Lung (tissue), 12 donors: Measurements from ENCODE around the gene ARMC2. TPM values are rescaled to one million over a fixed set of nuclear protein-coding genes. Genes with fewer than 3 reads are reported as not detected.
"Not testable (repeated sequence)": the region's sequence is repeated elsewhere in the genome, so short reads cannot be mapped to it uniquely, and the experiment has no call there.

Experiments
- ATAC-seq: fragments of 200-7000 bp; cut with Tn5 transposase; one replicate; pipeline ENCODE4 v1.9.1; 2020; ENCODE audit warnings: moderate number of reproducible peaks; ENCODE audit not compliant: insufficient read depth, low FRiP score
- DNase-seq, 3 donors: peaks; one replicate each; pipeline ENCODE4 v3.0.0-alpha.2; 2013 to 2017
- H3K27ac ChIP-seq, 2 donors: one replicate each; pipeline ENCODE4 v1.5.1; 2013; ENCODE audit warnings: mild to moderate bottlenecking in 2 of 2, moderate library complexity in 2 of 2, control low read depth in 1 of 2, inconsistent platforms in 1 of 2, low read depth in 1 of 2, low read length in 1 of 2
- H3K27me3 ChIP-seq, 3 donors: one replicate each; pipeline ENCODE4 v1.5.1; 2013; ENCODE audit warnings: low read length in 2 of 3; ENCODE audit not compliant: control insufficient read depth in 3 of 3, insufficient read depth in 3 of 3
- H3K36me3 ChIP-seq, 4 donors: one replicate each; pipeline ENCODE4 v1.5.1; 2013; ENCODE audit warnings: low read length in 4 of 4, mild to moderate bottlenecking in 1 of 4, moderate library complexity in 1 of 4; ENCODE audit not compliant: control insufficient read depth in 4 of 4, insufficient read depth in 4 of 4
- H3K4me1 ChIP-seq, 5 donors: one replicate each; pipeline ENCODE4 v1.5.1; 2013; ENCODE audit warnings: low read length in 5 of 5, mild to moderate bottlenecking in 2 of 5, moderate library complexity in 1 of 5; ENCODE audit not compliant: control insufficient read depth in 5 of 5, insufficient read depth in 5 of 5
- H3K4me3 ChIP-seq: one replicate; pipeline ENCODE4 v1.5.1; 2013; ENCODE audit warnings: mild to moderate bottlenecking, control low read depth, moderate library complexity
- H3K9ac ChIP-seq, 2 donors: one replicate each; pipeline ENCODE4 v1.5.1; 2013; ENCODE audit warnings: low read length in 2 of 2, control low read depth in 1 of 2; ENCODE audit not compliant: insufficient read depth in 1 of 2
- H3K9me3 ChIP-seq, 4 donors: one replicate each; pipeline ENCODE4 v1.5.1; 2013; ENCODE audit warnings: low read length in 3 of 4, mild to moderate bottlenecking in 1 of 4, moderate library complexity in 1 of 4; ENCODE audit not compliant: control insufficient read depth in 4 of 4, insufficient read depth in 3 of 4
- CTCF ChIP-seq: IDR thresholded peaks from 2 replicates; pipeline ENCODE4 v1.5.1; 2012; ENCODE audit warnings: mild to moderate bottlenecking; ENCODE audit errors: control extremely low read depth, extremely low read depth
- WGBS, 2 donors: extraction: QIAGEN DNeasy Blood & Tissue Kit; methylation state at CpG; one replicate each; pipeline ENCODE4 v1.1.7; 2013; 5-methylcytosine and 5-hydroxymethylcytosine counted together
- polyA plus RNA-seq, 2 donors: library from polyadenylated mRNA; stranded (reverse); fragments of 200-250 nt; gene quantifications; one replicate each; pipeline ENCODE4 v1.2.1, GENCODE V29; 2013
- total RNA-seq, 2 donors: library from RNA; depleted of rRNA in 1 of 2; stranded (reverse); fragments of >200 nt in 1 of 2; gene quantifications; one replicate each; pipeline ENCODE4 v1.2.1, GENCODE V29; 2014 to 2021
- donor health status: control.
- donor health status: control.
- donor health status: Bipolar disorder and iron deficiency.
- donor health status: healthy.
- donor health status: DM: yes; HTN: yes; CAD: no.

ARMC2 gene
- total and polyA plus RNA-seq, 4 donors, result 2.9 to 16.5 (median 7.4) TPM

DNA sequence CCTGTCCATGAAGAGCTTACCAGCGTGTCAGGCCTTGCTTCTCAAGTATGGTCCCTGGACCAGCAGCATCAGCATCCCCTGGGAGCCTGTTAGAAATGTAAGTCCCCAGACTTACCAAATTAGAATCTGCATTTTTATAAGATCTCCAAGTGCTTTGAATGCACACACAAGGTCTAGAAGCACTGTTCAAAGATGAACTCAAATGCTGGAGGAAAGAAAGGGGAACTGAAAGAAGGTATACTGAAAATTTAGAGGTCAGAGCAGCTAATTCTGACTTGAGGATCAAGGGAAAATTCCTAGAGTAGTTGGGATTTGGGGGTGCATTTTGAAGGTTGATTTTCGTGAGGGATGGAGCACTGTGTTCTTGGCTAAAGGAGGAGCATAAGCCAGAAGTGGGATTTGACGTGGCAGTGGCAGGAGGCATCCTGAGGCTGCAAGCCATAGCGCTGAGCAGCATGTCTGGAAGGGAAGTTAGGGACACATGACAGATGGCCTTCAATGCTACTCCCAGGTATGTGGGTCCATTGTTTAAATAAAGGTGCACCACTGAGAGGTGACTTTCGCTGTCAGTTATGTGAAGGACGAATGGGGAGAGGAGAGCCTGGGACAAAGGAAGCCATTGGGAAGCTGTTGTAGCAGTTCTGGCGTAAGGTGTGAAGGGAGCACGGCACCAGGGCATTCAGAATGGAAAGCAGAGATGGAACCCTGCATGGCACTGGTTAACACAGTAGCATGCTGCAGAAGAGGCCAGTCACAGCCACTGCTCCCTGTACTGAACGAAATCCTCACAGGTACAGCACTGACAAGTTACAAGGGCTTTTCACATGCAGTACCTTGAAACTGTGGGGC lies 36.2 kb downstream of the ARMC2 start:
- WGBS, 2 donors, result 92% methylated on average over 9 of the region's 9 CpGs
- no peak for DNase-seq
- Histone ChIP-seq H3K9ac (no peak overlapping the region), H3K4me1 (no peaks in the 10 kb centered on the region), H3K9me3 (no peaks in the 10 kb centered on the region), H3K36me3 (peaks cover 0 to 16% (median 5%) of the 10 kb centered on the region in 4 donors), H3K27me3 (no peaks in the 10 kb centered on the region), H3K4me3 (no peak overlapping the region), H3K27ac (no peak overlapping the region)
- ATAC-seq, result no peak
- no peak for TF ChIP-seq CTCF

GRCh38 chr6:108888052-108888451 lies 39.8 kb downstream of the ARMC2 start:
- no peak for TF ChIP-seq CTCF
- ATAC-seq (no peak), DNase-seq (no peak)
- peaks cover 0 to 3% (median under 1%) of the 10 kb centered on the region in 4 donors for H3K36me3 ChIP-seq
- no peak overlapping the region for H3K4me3 ChIP-seq
- no peaks in the 10 kb centered on the region for H3K27me3 ChIP-seq
- no peaks in the 10 kb centered on the region for H3K4me1 ChIP-seq
- no peak overlapping the region for H3K9ac ChIP-seq
- no peak overlapping the region for H3K27ac ChIP-seq
- WGBS, 2 donors, result 91 to 95% methylated on average over 6 of the region's 6 CpGs
- no peaks in the 10 kb centered on the region for H3K9me3 ChIP-seq

GRCh38 chr6:108888745-108889144 lies 40.5 kb downstream of the ARMC2 start:
- 78 to 85% methylated on average over 2 of the region's 2 CpGs for WGBS, 2 donors
- Histone ChIP-seq H3K27me3 (no peaks in the 10 kb centered on the region), H3K4me1 (peaks cover 0 to 3% (median 0%) of the 10 kb centered on the region in 5 donors), H3K9me3 (no peaks in the 10 kb centered on the region), H3K4me3 (no peak overlapping the region), H3K36me3 (peaks cover 0 to 3% (median 0%) of the 10 kb centered on the region in 4 donors), H3K27ac (no peak overlapping the region), H3K9ac (no peak overlapping the region)
- ATAC-seq (no peak), DNase-seq (no peak)
- no peak for TF ChIP-seq CTCF

- H3K4me1 ChIP-seq, H3K27ac ChIP-seq, ATAC-seq, H3K27me3 ChIP-seq, H3K9me3 ChIP-seq, H3K4me3 ChIP-seq, H3K9ac ChIP-seq, DNase-seq, H3K36me3 ChIP-seq: not testable (repeated sequence)
- 95 to 96% methylated on average over 5 of the region's 5 CpGs for WGBS, 2 donors
These were observed 42.7 kb downstream of the ARMC2 start for GRCh38 chr6:108890898-108891297.
